ENCODE data around the gene CUX1. TPM values are rescaled to one million over a fixed set of nuclear protein-coding genes. Genes with fewer than 3 reads are reported as not detected.
"Not testable (repeated sequence)": the region's sequence is repeated elsewhere in the genome, so short reads cannot be mapped to it uniquely, and the experiment has no call there.

Gene CUX1
- total and polyA plus RNA-seq, 2 donors: 59.7 to 63.5 TPM

DNA sequence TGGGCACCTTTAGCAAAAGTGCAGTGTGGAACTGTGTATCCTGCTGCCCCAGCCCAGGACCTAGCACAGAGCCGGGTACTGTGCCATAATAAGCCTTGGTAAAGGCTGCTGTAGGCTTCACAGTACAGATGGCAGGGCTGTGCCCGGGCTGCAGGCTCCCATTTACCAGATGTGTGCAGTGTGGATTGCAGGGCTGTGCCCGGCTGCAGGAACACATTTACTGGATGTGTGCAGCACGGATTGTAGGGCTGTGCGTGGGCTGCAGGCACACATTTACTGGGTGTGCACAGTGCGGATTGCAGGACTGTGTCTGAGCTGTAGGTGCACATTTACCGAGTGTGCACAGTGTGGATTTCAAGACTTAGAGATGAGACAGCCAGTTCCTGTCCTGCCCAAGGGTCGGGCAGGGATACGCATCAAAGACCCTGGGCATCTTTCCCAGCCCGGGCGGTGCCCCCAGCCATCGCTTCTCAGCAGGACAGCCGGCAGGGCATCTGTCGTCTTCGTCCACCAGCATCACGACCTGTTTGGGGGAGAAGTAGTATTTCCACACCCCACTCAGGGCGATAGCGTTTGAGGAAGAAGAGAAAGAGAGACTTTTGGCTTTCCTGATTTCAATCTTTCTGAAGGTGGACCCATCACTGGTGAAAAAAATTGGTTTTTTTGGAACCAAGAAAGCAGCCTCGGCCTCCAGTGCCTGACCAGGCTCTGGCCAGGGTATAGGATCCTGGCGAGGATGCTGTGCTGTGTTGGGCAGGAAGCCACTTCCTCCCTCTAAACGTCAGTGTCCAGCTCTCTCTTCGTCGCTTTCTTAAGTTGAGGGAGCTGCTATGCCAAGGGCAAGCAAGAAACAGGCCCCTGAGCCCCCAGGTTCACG lies 180.8 kb downstream of the CUX1 start:
- no peak for DNase-seq (ENCODE audit: extremely low spot score)
- no peak overlapping the region for H3K4me3 ChIP-seq (ENCODE audit: low read depth, low read length)
- H3K36me3 ChIP-seq (ENCODE audit: insufficient read depth): no peaks in the 10 kb centered on the region
- 73% methylated on average over 24 of the region's 24 CpGs for WGBS
- H3K27ac ChIP-seq (ENCODE audit: low read depth): no peak overlapping the region
- no peaks in the 10 kb centered on the region for H3K4me1 ChIP-seq (ENCODE audit: insufficient read depth)

DNA sequence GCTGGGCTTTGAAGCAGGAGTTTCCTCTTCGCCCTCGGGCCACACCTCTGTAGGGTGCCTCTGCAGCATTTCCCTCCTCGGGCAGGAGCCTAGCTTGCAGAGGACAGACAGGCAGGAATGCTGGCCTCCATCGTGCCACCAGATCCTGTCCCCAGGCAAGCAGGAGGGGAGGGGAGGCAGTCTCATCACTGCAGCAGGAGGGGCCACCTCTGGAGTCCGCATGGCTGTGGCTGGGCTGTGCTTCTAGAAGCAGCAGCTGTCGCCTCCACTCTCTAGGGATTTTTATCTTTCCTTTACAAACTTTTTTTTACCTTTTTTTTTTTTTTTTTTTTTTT lies 181.4 kb downstream of the CUX1 start:
- H3K4me3 ChIP-seq (ENCODE audit: low read depth, low read length): no peak overlapping the region
- no peaks in the 10 kb centered on the region for H3K36me3 ChIP-seq (ENCODE audit: insufficient read depth)
- no peak overlapping the region for H3K27ac ChIP-seq (ENCODE audit: low read depth)
- H3K4me1 ChIP-seq (ENCODE audit: insufficient read depth): no peaks in the 10 kb centered on the region
- DNase-seq (ENCODE audit: extremely low spot score): no peak
- WGBS: 59% methylated on average over 6 of the region's 6 CpGs

DNA sequence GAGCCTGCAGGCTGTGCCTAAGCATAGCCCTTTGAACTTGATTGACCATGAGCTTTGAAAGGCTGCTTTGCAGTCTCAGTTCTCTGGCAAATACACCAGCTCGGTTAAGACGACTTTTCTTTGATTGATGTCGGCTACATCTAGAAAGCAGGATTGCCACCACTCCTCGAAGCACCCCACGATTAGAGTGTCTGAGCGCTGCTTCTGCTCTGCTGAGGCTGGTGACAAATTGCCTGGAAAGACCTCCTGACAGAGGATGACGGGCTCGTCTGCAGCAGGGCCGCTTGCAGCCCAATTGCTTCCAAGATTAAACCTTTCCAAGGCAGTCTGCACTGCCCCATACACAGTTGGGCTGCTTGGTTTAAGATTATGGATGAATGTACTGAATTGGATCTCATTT lies 182.0 kb downstream of the CUX1 start:
- H3K27ac ChIP-seq (ENCODE audit: low read depth): no peak overlapping the region
- H3K4me3 ChIP-seq (ENCODE audit: low read depth, low read length): no peak overlapping the region
- WGBS: 91% methylated on average over 9 of the region's 9 CpGs
- H3K4me1 ChIP-seq (ENCODE audit: insufficient read depth): no peaks in the 10 kb centered on the region
- no peaks in the 10 kb centered on the region for H3K36me3 ChIP-seq (ENCODE audit: insufficient read depth)
- DNase-seq (ENCODE audit: extremely low spot score): no peak

DNA sequence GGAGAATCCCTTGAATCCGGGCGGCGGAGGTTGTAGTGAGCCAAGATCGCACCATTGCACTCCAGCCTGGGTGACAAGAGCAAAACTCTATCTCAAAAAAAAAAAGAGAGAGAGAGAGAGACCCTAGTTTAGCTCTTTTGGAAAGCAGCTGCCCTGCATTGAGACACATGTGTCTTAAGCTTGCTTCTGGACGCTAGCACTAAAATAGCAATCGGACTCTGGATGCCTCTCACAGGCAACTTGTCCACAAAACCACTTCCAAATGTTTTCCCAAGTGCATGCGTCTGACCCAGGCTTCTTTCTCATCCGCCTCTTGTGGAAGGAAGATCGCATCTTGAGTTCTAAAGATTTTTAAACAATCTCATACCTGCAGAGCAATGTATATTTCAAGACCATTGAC lies 182.7 kb downstream of the CUX1 start:
- H3K4me1 ChIP-seq (ENCODE audit: insufficient read depth): no peaks in the 10 kb centered on the region
- WGBS: 66% methylated on average over 9 of the region's 9 CpGs
- no peak for DNase-seq (ENCODE audit: extremely low spot score)
- no peaks in the 10 kb centered on the region for H3K36me3 ChIP-seq (ENCODE audit: insufficient read depth)
- H3K27ac ChIP-seq (ENCODE audit: low read depth): no peak overlapping the region
- no peak overlapping the region for H3K4me3 ChIP-seq (ENCODE audit: low read depth, low read length)

DNA sequence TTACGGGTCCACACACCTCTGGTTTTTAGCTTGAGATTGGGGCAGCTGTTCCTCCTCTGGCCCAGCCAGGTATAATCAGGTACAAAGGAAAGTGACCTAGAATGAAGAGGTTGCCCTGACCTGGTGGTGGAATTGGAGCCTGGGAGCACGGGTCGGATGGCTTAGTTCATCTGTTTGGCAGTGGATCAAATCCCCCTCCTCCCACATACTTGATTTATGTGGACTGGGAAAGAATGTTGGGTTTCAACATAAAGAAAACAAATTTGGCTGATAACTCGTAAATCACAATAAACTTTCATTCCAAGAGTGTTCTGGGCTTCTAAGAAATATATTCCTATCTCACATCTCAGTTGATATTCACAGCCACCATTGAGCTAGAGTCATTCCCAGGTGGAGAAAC lies 186.8 kb downstream of the CUX1 start:
- no peak for DNase-seq (ENCODE audit: extremely low spot score)
- Histone ChIP-seq H3K27ac (ENCODE audit: low read depth) (no peak overlapping the region), H3K36me3 (ENCODE audit: insufficient read depth) (no peaks in the 10 kb centered on the region), H3K4me3 (ENCODE audit: low read depth, low read length) (no peak overlapping the region), H3K4me1 (ENCODE audit: insufficient read depth) (no peaks in the 10 kb centered on the region)
- 48% methylated on average over 4 of the region's 4 CpGs for WGBS

DNA sequence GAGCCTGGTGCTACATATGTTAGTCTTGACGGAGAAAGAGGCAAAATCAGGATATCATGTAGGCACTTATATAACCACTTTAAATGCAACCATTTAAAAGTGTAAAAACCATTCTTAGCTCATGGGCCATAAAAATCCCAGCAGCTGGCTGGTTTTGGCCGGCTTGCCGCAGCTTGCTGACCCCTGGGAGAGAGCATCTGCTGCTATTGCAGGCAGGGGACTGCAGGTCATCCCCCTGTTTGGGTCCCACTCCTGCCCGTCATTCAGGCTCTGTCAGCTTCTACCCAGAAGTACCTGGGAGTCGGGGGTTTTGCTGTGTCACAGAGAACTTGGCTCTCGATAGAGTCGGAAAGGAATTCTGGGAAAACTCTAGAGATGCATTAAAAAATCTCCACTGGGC lies 187.4 kb downstream of the CUX1 start:
- no peaks in the 10 kb centered on the region for H3K36me3 ChIP-seq (ENCODE audit: insufficient read depth)
- no peak overlapping the region for H3K27ac ChIP-seq (ENCODE audit: low read depth)
- no peak for DNase-seq (ENCODE audit: extremely low spot score)
- WGBS: 69% methylated on average over 7 of the region's 7 CpGs
- H3K4me1 ChIP-seq (ENCODE audit: insufficient read depth): no peaks in the 10 kb centered on the region
- no peak overlapping the region for H3K4me3 ChIP-seq (ENCODE audit: low read depth, low read length)

DNA sequence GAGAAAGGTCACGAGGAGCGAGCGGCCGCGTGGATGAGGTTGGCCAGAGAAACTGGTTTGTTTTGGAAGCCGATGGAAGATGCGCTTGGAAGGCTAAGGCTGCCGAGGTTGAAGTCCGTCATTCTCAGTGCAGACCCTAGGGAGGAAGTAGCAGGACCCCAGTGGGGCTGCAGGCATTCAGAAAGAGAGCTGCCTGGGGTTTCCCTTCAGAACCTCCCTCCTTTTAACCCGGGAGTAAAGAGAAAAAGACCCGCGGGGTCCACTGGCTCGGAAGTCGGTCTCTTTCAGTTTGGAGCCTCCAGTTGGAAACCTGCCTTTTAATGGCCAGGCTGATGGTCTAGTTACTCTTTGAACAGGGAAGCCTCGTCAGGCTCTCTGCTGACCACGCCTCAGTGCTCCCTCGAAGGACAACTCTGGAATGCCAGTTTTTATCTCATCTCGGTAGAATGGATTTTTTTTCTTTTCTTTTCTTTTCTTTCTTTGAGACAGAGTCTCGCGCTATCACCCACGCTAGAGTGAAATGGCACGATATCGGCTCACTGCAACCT lies 188.6 kb downstream of the CUX1 start:
- no peak for DNase-seq (ENCODE audit: extremely low spot score)
- no peak overlapping the region for H3K27ac ChIP-seq (ENCODE audit: low read depth)
- 94% methylated on average over 23 of the region's 23 CpGs for WGBS
- no peaks in the 10 kb centered on the region for H3K4me1 ChIP-seq (ENCODE audit: insufficient read depth)
- no peak overlapping the region for H3K4me3 ChIP-seq (ENCODE audit: low read depth, low read length)
- no peaks in the 10 kb centered on the region for H3K36me3 ChIP-seq (ENCODE audit: insufficient read depth)

DNA sequence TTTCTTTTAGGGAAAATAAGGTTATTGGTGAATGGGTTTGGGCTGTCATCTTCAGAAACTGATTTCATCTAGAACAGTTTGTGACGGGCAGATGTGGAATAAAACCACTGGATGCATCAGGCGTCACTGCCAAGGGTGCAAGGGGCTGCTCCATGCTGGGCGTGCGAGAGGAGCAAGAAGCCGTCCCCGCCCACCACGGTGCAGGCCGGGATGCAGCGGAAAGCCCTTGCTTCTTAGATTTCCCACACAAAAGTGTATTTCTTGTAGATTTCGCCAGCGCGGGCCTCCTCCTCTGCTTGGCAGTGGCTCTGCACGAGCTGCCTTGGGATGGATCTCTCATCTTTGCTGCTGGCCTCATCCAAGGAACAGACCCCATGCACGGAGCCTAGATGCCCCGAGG lies 189.3 kb downstream of the CUX1 start:
- Histone ChIP-seq H3K4me3 (ENCODE audit: low read depth, low read length) (no peak overlapping the region), H3K27ac (ENCODE audit: low read depth) (no peak overlapping the region), H3K4me1 (ENCODE audit: insufficient read depth) (no peaks in the 10 kb centered on the region), H3K36me3 (ENCODE audit: insufficient read depth) (no peaks in the 10 kb centered on the region)
- DNase-seq (ENCODE audit: extremely low spot score): no peak
- 97% methylated on average over 15 of the region's 15 CpGs for WGBS

DNA sequence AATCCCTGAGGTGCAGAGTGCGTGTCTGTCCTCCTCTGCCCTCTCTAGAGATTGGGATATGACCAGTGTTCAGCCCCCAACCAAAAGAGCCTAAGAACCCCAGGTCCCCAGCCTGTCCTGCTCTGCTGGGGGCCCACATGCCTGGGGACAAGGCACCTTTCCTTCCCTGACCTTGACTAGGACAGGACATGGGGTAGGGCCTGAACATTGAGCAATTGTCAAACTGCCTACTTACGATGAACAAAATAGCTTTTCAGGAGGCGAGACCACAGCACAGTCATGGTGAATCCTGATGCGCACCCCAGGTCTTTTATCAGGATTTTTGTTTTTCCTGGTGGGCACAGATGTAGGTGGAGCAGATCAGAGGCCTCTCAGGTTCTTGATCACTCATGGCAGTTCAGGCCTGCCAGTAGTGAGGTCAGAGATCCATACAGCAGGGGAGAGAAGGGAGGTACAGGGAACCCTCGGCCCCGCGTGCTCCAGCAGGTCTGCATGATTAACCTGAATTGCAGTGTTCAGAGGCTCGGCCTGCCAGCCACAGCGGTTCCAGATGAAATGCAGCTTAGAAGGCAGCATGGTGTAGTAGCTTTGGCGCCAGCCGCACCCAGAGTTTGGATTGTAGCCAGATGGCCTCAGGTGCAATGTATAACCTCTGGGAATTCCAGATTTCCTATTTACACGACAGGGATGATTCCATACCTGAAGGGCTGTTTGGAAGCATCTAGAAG lies 191.3 kb downstream of the CUX1 start:
- no peak for DNase-seq (ENCODE audit: extremely low spot score)
- H3K27ac ChIP-seq (ENCODE audit: low read depth): no peak overlapping the region
- no peaks in the 10 kb centered on the region for H3K4me1 ChIP-seq (ENCODE audit: insufficient read depth)
- no peaks in the 10 kb centered on the region for H3K36me3 ChIP-seq (ENCODE audit: insufficient read depth)
- 90% methylated on average over 12 of the region's 12 CpGs for WGBS
- no peak overlapping the region for H3K4me3 ChIP-seq (ENCODE audit: low read depth, low read length)

DNA sequence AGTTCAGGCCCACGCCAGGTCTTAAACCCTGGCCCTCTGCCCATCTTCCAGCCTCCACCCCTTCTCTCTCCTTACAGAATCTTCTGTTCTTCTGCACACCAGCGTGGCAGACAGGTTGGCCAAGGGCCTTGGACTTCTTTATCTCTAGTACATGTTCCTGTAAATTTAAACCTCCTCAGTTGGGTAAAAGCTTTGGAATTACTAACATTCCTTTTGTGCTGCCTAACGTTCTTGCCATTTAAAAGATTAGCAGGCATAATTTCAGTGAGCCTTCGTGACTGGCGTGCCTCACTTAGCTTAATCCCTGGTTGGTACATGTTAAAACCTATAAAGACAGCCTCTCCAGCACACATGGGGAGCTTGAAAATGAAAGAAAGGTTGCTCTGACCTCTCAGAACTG lies 192.2 kb downstream of the CUX1 start:
- WGBS: 54% methylated on average over 5 of the region's 5 CpGs
- DNase-seq (ENCODE audit: extremely low spot score): no peak
- Histone ChIP-seq H3K4me1 (ENCODE audit: insufficient read depth) (no peaks in the 10 kb centered on the region), H3K36me3 (ENCODE audit: insufficient read depth) (no peaks in the 10 kb centered on the region), H3K4me3 (ENCODE audit: low read depth, low read length) (no peak overlapping the region), H3K27ac (ENCODE audit: low read depth) (no peak overlapping the region)

DNA sequence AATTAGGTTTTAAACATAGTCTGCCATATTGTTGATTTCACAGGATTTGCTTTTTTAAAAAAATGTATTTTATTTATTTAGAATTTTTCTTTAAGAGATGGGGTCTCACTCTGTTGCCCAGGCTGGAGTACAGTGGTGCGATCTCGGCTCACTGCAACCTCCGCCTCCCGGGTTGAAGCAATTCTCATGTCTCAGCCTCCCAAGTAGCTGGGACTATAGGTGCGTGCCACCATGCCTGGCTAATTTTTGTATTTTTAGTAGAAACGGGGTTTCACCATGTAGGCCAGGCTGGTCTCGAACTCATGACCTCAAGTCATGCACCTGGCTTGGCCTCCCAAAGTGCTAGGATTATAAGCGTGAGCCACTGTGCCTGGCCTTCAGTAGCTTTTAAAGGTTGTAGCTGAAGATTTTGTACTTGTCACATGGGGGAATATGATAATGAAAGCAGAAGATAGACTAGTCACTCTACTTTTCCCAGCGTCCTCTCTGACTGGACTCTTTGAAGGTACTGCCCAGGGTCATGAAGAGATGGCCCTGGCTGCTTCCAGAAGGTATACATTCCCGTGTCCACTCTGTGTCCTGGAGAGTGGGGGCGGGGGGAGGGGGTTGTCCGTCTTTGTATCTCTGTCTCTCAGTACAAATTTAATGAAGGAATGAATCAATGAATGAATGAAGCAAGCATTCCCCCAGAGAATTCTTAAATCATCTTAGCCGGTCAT lies 194.8 kb downstream of the CUX1 start:
- not testable (repeated sequence) for DNase-seq (ENCODE audit: extremely low spot score)

DNA sequence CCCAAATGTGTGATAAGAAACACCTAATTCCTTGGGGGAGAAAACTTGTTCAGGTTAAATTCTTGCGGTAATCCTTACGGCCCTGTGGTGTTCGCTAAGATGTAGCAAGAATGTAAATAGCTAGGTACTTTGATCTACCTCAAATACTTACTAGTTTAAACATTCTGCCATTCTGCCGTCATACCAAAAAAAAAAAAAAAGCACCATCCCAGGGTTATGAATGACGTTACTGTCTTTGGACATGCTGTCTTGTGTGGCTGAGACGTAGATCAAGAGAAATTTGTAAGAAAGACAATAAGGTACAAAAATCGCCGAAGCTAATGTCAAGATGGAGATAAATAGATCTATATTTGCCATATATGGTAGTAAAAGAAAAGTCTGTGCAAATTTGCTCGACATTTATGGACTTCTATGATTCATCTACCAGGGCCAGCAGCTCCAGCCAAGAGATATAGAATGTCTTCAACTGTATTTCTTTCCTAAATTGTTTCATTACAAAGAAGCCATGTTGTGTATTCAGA lies 195.6 kb downstream of the CUX1 start:
- H3K27ac ChIP-seq (ENCODE audit: low read depth): no peak overlapping the region
- DNase-seq (ENCODE audit: extremely low spot score): peak; percentile 29
- H3K4me3 ChIP-seq (ENCODE audit: low read depth, low read length): no peak overlapping the region
- H3K36me3 ChIP-seq (ENCODE audit: insufficient read depth): no peaks in the 10 kb centered on the region
- no peaks in the 10 kb centered on the region for H3K4me1 ChIP-seq (ENCODE audit: insufficient read depth)
- 30% methylated on average over 9 of the region's 9 CpGs for WGBS

More for the DNA sequence above, 194.8 kb downstream of the CUX1 start:
- H3K4me3 ChIP-seq (ENCODE audit: low read depth, low read length); H3K36me3 ChIP-seq (ENCODE audit: insufficient read depth); H3K4me1 ChIP-seq (ENCODE audit: insufficient read depth); H3K27ac ChIP-seq (ENCODE audit: low read depth): not testable (repeated sequence)
- WGBS: 85% methylated on average over 13 of the region's 13 CpGs

DNA sequence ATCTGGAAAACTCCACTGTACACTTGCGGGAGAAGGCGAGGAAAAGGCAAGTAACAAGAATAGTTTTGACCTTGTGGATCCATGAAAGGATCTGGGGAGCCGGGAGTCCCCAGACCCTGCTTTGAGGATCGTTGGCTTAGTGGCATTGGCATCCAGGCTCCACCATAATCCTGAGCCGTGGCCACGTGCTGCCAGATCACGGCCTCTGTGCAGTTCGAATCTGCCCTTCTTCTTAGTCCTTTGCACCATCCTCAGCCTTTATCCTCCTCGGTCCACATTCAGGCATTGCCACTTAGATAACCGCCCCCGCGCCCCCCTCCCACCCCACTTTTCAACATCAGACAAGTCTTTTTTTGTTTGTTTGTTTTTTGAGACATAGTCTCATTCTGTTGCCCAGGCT lies 201.4 kb downstream of the CUX1 start:
- Histone ChIP-seq H3K27ac (ENCODE audit: low read depth) (no peak overlapping the region), H3K4me1 (ENCODE audit: insufficient read depth) (no peaks in the 10 kb centered on the region), H3K36me3 (ENCODE audit: insufficient read depth) (no peaks in the 10 kb centered on the region), H3K4me3 (ENCODE audit: low read depth, low read length) (no peak overlapping the region)
- 90% methylated on average over 12 of the region's 12 CpGs for WGBS
- no peak for DNase-seq (ENCODE audit: extremely low spot score)

All from urinary bladder (tissue), 4 donors.